WTC11 (cell line): ENCODE data around the gene VAV2.

ENCODE experiments used
- CREM ChIP-seq: sonication (generic); formaldehyde crosslinking; IDR thresholded peaks from 2 replicates; pipeline ENCODE4 v1.8.1; 2022; ENCODE audit warnings: mild to moderate bottlenecking, missing genetic modification reagents, moderate library complexity
- CTCF ChIP-seq: fragments of 200-600 bp; IDR thresholded peaks from 2 replicates; pipeline ENCODE4 v1.8.0; 2022; ENCODE audit warnings: antibody characterized with exemption
- ESRRA ChIP-seq: sonication (generic); formaldehyde crosslinking; IDR thresholded peaks from 2 replicates; pipeline ENCODE4 v1.8.1; 2022; ENCODE audit warnings: mild to moderate bottlenecking, missing genetic modification reagents, borderline replicate concordance
- JUN ChIP-seq: sonication (generic); formaldehyde crosslinking; IDR thresholded peaks from 2 replicates; pipeline ENCODE4 v1.8.0; 2023; ENCODE audit warnings: mild to moderate bottlenecking, missing genetic modification reagents
- NR1H2 ChIP-seq: sonication (generic); formaldehyde crosslinking; IDR thresholded peaks from 2 replicates; pipeline ENCODE4 v1.9.0; 2021; ENCODE audit warnings: mild to moderate bottlenecking, moderate library complexity, missing genetic modification reagents

DNA sequence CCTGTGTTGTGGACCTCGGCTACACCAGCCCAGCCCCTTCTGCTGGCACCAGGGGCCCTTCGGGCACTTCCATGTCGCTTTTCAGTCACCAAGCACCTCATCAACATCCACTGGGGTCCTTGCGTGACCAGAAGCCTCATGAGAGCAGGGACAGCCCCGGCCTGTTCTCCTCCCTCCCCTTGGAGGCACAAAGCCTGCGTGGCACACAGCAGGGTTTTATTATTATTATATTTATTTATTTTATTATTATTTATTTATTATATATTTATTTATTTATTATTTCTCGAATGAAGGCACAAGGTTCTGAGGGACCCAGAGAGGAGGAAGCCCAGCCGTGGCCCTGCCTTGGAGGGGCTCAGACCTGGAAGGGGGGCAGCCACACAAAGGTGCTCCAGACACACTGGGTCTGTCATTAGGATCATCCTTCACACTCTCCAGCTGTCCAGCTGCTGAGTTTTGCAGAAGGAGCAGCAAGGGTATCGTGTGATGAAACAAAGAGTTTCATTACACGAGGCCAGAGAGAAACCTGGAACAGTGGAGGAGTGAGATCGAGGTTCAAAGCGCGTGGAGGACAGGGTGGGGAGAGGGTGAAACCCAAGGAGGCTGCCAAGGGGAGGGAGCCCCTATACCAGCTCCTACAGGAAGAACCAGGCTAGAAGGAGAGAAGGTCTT, 5.2 kb downstream of the VAV2 start:
- TF ChIP-seq CTCF (no peak), JUN (CRISPR knock-in tag) (no peak), ESRRA (CRISPR knock-in tag) (no peak), CREM (no peak), NR1H2 (CRISPR knock-in tag) (no peak)
